GM21367 (cell line): ENCODE measurements around the gene IFIT3.
"Not testable (repeated sequence)": the region's sequence is repeated elsewhere in the genome, so short reads cannot be mapped to it uniquely, and the experiment has no call there.

ENCODE experiments used
- ATAC-seq: cut with Tn5 transposase; IDR thresholded peaks from one replicate; pipeline ENCODE4 v1.9.1; 2021; ENCODE audit not compliant: unreplicated experiment

IFIT3 gene

GRCh38 chr10:89303161-89303560 lies 24.6 kb upstream of the IFIT3 start:
- ATAC-seq, result no peak

GRCh38 chr10:89304026-89304425 lies 23.8 kb upstream of the IFIT3 start:
- ATAC-seq, result no peak

- no peak for ATAC-seq
Observed at GRCh38 chr10:89304446-89304845, 23.4 kb upstream of the IFIT3 start.

GRCh38 chr10:89304925-89305324 lies 22.9 kb upstream of the IFIT3 start:
- ATAC-seq, result no peak

GRCh38 chr10:89305766-89306433 lies 21.9 kb upstream of the IFIT3 start:
- no peak for ATAC-seq

GRCh38 chr10:89306434-89307268 lies 21.1 kb upstream of the IFIT3 start:
- ATAC-seq, result no peak

GRCh38 chr10:89307269-89307577 lies 20.6 kb upstream of the IFIT3 start:
- ATAC-seq, result no peak

GRCh38 chr10:89308266-89308665 lies 19.5 kb upstream of the IFIT3 start:
- ATAC-seq, result no peak

- ATAC-seq, result no peak
Observed at GRCh38 chr10:89308736-89309135, 19.1 kb upstream of the IFIT3 start.

- no peak for ATAC-seq
Observed at GRCh38 chr10:89309156-89310055, 18.4 kb upstream of the IFIT3 start.

- ATAC-seq, result no peak
Observed at GRCh38 chr10:89310056-89310893, 17.5 kb upstream of the IFIT3 start.

- ATAC-seq, result no peak
Observed at GRCh38 chr10:89312973-89313372, 14.8 kb upstream of the IFIT3 start.

- no peak for ATAC-seq
Observed at GRCh38 chr10:89314676-89315075, 13.1 kb upstream of the IFIT3 start.

- not testable (repeated sequence) for ATAC-seq
Observed at GRCh38 chr10:89318047-89318446, 9.8 kb upstream of the IFIT3 start.

GRCh38 chr10:89325081-89325480 lies 2.7 kb upstream of the IFIT3 start:
- ATAC-seq, result not testable (repeated sequence)

- ATAC-seq, result not testable (repeated sequence)
Observed at GRCh38 chr10:89325856-89326255, 1.9 kb upstream of the IFIT3 start.

GRCh38 chr10:89329151-89329550 lies 1.4 kb downstream of the IFIT3 start:
- no peak for ATAC-seq

- ATAC-seq, result not testable (repeated sequence)
Observed at GRCh38 chr10:89330014-89330413, 2.2 kb downstream of the IFIT3 start.

- ATAC-seq, result no peak
Observed at GRCh38 chr10:89330537-89331212, 2.9 kb downstream of the IFIT3 start.

- ATAC-seq, result not testable (repeated sequence)
Observed at GRCh38 chr10:89331487-89332122, 3.8 kb downstream of the IFIT3 start.
